CD4-positive, alpha-beta T cell treated with Interleukin-6 at 100 ng/mL for 8 hours (primary cell): Measurements from ENCODE around the gene PNPLA2.

Experiments used
- DNase-seq: peaks from one replicate; pipeline ENCODE4 v3.0.0-alpha.2; 2020; ENCODE audit warnings: mixed read lengths, low spot score

Gene PNPLA2

DNA sequence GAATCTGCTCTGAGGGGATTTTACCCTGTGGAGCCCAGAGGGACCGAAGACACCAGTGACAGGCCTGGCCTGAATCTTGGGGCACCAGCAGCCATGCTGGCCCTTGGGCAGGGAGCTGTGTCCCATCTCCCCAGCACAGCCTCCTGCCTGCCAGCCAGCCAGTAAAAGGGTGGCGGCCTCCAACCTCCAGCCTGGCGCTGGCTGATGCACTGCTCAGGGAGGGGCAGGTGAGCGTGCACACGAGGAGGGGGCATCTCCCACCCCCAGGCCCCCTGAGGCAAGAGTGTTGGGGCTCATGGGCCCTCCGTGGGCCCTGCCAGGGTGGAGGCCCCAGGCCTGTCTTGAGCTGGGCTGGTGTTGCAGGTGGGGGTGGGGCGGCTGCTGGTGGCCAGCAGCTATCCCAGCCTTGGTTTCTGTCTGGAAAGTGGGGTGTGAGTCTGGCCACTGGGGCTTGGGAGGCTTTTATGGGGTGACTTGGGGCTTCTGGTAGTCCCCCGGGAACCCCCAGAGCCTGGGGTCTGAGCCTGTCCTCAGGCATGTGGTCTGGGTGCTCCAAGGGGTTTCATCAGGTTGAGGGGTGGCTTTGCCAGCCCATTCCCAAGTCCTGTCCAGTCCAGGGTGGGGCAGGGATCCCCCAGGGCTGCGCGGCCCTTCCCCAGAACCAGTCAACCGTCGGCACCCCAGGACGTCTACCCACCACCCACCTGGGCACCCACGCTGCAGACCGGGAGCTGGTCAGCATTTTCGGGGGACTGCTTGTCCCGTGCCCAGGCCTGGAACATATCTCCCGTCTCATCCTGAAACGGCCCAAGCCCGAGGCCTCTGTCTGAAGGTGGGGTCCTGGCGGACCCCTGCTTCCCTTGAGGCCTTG, 41.8 kb downstream of the PNPLA2 start:
- DNase-seq: no peak

- DNase-seq: no peak
These were observed 42.4 kb downstream of the PNPLA2 start for GRCh38 chr11:861105-861479.

- no peak for DNase-seq
These were observed 43.5 kb downstream of the PNPLA2 start for GRCh38 chr11:862081-862661.

DNA sequence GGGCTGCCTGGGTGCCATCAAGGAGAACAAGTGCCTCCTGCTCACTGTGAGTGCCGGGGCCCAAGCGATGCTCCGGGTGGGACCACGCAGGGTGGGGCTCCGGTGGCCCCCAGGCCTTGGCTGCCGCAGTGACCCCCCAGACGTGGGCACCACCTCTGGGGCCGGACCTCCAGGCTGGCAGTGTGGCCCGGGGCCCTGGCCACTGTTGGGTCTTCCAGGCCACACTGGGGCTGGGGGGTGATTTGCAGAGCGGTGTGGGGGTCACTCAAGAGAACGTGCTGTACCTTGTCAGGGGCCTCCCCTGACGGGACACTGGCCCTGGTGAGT, 43.9 kb downstream of the PNPLA2 start:
- DNase-seq: no peak

GRCh38 chr11:863023-863909, 44.6 kb downstream of the PNPLA2 start:
- no peak for DNase-seq

- no peak for DNase-seq
These were observed 45.5 kb downstream of the PNPLA2 start for GRCh38 chr11:863910-864827.

GRCh38 chr11:864898-865297, 46.2 kb downstream of the PNPLA2 start:
- DNase-seq: no peak

GRCh38 chr11:865462-866430, 47.0 kb downstream of the PNPLA2 start:
- DNase-seq: no peak

GRCh38 chr11:866481-866880, 47.8 kb downstream of the PNPLA2 start:
- no peak for DNase-seq

DNA sequence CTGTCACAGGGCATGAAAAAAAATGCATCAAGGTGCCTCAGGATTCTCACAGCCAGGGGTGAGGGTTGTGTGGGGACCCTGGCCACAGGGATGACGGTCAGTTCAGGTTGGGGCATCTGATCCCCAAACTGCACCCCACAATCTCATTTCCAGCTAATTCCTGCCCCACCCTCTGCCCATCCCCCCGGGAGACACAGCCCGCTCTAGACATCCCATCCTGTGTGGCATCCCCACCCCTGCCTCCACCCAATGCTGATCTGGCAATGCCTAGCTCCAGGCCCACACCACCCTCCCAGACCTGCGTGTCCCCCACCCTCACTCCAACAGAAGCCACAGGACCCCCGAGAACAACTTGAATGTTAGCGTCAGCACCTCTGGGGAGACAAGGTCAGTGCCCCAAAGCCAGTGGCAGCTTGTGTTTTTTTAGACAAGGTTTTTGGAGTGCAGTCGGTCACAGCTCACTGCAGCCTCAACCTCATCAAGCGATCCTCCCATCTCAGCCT, 49.2 kb downstream of the PNPLA2 start:
- no peak for DNase-seq

GRCh38 chr11:868394-868793, 49.7 kb downstream of the PNPLA2 start:
- DNase-seq: no peak

DNA sequence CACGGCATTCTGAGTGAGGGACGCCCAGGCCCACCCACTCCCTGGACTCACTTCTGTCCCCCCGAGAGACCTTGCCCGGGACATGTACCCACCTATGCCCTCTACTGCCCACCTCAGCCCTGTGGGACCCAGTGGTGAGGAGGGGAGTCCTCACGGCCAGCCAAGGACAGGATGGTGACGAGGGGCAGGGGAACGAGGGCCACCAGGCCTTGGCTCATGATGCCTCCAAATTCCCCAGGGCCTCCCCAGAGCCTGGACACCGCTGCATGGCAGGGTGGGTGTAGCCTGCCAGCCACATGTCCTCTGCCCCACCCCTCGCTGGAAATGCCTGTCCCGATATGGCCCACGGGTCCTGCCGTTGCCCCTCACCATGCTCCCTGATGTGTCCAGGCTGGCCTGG, 50.1 kb downstream of the PNPLA2 start:
- no peak for DNase-seq

DNA sequence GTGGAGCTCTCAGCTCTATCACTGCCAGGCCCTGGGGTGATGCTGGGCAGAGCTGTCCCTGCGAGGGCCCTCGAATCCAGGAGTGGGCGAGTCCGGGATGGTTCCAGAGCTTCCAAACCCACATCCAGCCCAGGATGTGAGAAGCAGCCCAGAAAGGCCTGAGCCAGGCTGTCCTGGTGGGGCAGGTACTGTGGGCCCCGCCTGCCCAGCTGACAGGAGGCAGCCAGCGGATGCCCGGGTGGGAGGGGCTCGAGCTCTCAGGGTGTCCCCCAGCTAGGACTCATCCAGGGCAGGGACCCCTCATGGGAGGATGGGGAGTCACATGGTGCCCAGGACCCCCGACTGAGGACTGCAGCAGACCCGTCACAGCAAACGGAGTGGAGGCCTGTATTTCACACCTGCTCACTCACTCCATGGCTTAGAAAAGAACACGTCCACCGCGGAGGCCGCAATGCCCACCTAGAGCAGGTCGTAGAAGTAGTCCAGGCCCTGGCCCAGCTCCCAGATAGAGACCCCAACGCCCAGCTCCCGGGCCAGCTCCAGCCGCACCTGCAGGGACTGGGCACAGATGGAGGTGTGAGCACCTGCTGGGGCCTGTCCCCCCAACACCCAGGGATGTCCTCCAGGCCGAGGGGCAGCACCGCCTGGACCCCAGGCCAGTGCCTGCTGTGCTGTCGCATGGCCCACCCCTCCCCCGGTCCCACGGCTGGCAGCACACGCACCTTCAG, 50.8 kb downstream of the PNPLA2 start:
- DNase-seq: no peak

GRCh38 chr11:870127-870413, 51.4 kb downstream of the PNPLA2 start:
- DNase-seq: no peak

DNA sequence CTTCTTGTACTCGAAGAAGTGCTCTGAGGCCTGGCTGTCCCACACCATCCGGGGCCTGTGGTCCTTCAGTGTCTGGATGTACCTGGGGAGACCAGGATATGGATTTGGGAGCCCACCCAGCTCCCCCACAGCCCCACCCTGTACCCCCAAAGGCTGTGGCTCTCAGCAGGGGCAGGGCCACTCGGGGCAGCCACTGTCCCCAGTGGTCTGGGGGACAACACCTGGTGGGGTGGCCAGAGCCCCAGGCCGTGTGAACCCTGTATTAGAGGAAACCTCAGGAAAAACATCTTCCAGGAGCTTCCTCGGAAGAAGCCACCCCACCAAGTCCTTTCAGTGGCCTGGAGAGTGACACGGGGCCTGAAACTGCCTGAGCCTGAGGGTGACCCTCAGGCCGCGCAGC, 51.7 kb downstream of the PNPLA2 start:
- no peak for DNase-seq

GRCh38 chr11:871472-871871, 52.8 kb downstream of the PNPLA2 start:
- DNase-seq: no peak

- DNase-seq: no peak
These were observed 54.1 kb downstream of the PNPLA2 start for GRCh38 chr11:872799-873198.

DNA sequence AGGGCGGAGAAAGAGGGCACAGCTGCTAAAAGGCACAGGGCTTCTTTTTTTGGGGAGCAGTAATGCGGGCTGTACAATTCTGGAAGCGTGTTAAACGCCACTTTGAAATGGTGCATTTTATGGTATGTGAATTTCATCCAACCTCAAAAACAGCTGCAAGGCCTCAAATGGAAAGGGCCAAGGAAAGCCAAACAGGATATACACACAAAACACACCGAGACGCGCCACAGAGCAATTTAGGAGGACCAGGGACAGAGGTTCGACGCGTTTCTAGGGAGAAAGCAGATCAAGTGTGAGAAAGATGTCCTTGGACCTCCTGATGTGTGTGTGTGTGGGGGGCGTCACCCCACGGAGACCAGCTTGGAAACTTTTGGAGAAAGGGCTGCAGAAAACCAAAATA, 55.0 kb downstream of the PNPLA2 start:
- no peak for DNase-seq
